T-helper 1 cell treated with Interleukin-12 subunit alpha and Interleukin-12 subunit beta and Interleukin-4 antibody, amounts not matched to agents 30 ng/mL and 1 ng/mL, for 36 hours (primary cell): Measurements from ENCODE around the gene OLFM2. TPM values are rescaled to one million over a fixed set of nuclear protein-coding genes. Genes with fewer than 3 reads are reported as not detected.
"Not testable (repeated sequence)": the region's sequence is repeated elsewhere in the genome, so short reads cannot be mapped to it uniquely, and the experiment has no call there.

Experiments used
- intact Hi-C: fragments of 100-400 bp; cut with micrococcal nuclease; formaldehyde crosslinking; loops from one replicate; pipeline ENCODE4 v1.15.1; 2024
- total RNA-seq: library from RNA; stranded (reverse); gene quantifications from 2 replicates; pipeline ENCODE4 v1.2.3, GENCODE V29; 2022

The OLFM2 gene
- total RNA-seq, 1 donor from 2014 or later = 11.0 TPM

DNA sequence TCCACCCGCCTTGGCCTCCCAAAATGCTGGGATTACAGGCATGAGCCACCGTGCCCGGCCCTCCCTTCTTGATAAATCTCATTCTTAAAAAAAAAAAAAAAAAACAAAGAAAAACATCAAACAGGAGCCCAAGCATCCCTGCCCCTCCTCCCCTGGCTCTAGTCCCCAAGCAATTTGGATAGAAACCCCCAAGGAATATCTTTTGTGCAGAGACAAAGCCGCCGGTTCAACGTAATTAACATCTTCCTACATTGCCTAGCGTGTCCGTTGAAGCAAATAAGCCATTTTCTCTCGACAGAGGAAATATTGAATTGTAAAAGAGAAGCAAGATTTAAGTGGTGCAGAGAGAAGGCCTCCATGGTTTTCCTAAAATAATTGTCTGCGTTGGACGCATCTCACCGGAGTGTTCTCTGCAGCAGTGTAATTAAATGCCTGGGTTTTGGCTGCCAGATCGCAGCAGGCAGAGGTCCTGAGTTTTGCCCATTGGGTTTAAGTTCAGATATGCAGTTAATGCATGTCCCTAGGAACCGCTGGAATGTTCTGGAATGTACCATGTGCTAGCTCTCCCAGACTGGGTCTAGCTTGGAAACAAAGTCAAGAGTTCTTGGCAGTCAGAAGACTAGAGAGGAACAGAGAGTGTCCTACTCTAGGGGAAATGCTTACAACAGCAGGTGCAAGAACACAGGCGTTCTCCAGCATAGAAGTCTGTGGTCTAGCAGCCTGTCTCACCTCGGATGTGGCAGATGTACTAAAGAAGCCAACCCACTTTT is 70.4 kb downstream of the OLFM2 start:
- intact Hi-C loops = loop anchor here (1.0 to 2.0 kb wide), 2 partner anchors 8 to 13 kb away; no protein-coding TSS in a partner anchor

DNA sequence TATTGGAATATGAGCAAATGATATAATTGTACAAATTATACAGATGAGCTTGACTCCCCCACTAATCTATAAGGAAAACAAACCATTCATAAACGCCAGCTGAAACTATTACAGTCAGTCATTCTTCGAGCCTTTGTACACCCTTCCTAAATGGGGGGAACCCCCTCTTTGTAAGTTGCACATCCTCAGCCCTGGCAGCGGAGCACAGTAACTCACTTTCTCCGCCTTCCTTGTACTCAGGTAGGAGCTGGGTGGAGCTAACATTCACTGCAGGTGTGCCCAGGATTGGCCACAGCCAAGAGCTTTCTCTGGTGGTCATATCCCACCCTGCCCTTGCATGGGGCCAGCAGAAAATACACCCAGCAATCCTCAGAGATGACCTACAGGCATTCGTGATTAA is 72.6 kb downstream of the OLFM2 start:
- intact Hi-C loops = no loop called here

GRCh38 chr19:9862938-9863337 is 73.4 kb downstream of the OLFM2 start:
- intact Hi-C loops = no loop called here

- intact Hi-C loops = no loop called here
These were observed 74.8 kb downstream of the OLFM2 start for GRCh38 chr19:9861503-9861902.

DNA sequence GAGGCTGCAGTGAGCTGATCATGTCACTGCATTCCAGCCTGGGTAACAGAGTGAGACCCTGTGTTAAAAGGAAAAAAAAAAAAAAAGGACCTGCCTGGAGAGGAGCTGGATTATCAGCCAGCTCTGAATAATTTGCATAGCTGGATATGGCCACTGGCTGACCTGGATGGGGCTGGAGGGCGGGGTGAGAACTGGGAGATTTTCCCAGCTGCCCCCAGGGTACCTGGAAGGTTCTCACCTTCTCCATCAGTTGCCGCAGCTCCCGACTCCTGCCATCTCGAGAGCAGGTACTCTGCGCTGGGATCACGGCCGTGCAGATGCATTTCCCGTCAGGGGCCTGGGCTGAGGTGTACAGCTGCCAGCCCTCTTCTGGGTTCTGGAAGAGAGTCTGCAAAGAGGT is 75.9 kb downstream of the OLFM2 start:
- intact Hi-C loops = no loop called here

DNA sequence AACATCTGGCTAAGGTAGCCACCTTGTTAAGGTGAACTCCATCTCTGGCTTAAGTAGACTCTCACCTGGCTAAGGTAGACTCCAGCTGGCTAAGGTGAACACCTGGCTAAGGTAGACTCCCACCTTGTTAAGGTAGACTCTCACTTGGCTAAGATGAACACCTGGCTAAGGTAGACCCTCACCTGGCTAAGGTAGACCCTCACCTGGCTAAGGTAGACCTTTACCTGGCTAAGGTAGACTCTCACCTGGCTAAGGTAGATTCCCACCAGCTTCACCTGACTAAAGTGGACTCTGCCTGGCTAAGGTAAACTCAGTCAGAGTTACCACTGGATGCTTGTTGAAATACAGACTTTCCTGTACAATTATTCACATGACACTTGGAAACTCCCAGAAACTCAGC is 77.5 kb downstream of the OLFM2 start:
- intact Hi-C loops = loop anchor here (1.0 to 10.0 kb wide), 4 partner anchors 8 to 166 kb away; partner anchors contain the start of gene PIN1

DNA sequence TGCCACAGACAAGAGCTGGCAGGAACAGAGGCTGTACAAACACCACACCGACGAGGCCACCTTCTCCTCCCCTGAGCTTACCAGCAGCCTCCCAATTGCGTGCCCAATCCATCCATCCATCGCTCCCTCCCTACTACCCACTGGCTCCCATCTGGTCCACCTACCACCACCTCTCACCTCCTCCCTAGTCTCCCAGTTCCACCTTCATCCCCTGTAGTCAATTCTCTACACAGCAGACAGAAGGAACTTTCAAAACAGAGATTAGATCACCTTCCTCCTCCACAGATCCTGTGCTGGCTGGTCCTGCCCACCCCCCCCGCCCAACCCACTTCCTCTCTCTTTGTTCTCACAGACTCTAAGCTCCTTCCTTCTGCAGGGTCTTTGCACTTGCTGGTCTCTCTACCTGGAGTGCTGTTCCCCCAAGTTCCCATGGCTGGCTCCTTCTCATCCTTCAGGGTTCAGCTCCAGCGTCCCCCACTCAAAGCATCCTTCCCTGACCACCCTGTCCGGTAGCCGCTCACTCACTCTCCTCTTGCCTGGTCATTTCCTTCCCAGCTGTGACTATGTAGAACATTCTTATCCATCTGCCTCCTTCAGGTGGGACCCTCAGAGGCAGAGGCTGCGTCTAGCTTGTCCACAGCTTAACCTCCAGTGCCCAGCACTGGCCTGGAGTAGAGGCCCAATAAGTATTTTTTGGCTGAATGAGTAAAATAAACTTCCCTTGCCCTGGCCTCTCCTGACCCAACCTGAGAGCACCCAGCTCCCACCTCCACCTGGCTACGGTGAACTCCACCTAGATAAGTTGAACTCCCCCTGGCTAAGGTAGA is 78.2 kb downstream of the OLFM2 start:
- intact Hi-C loops = loop anchor here (1.0 to 10.0 kb wide), 4 partner anchors 8 to 167 kb away; partner anchors contain the start of gene PIN1

- intact Hi-C loops = loop anchor here (10.0 kb wide), 1 partner anchor 168 kb away; no protein-coding TSS in a partner anchor
These were observed 79.1 kb downstream of the OLFM2 start for GRCh38 chr19:9857076-9857721.

DNA sequence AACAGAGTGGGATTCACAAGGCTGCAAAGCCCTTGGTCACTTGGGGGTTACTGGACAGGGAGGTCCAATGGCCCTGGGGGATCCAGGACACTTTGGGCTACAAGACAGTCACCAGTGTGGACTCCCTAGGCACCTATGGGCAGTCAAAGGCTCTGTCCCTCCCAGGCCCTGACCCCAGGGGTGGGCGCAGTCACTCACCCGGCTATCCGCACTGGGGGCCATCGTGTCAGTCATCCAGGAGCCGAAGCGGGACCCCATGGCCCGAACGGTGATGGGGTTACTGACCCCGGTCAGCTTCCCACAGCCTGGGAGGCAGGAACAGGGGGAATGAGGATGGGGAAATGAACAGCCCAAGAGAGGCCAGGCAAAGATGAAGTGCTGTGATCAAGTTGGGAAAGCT is 79.7 kb downstream of the OLFM2 start:
- intact Hi-C loops = loop anchor here (10.0 kb wide), 1 partner anchor 168 kb away; no protein-coding TSS in a partner anchor

DNA sequence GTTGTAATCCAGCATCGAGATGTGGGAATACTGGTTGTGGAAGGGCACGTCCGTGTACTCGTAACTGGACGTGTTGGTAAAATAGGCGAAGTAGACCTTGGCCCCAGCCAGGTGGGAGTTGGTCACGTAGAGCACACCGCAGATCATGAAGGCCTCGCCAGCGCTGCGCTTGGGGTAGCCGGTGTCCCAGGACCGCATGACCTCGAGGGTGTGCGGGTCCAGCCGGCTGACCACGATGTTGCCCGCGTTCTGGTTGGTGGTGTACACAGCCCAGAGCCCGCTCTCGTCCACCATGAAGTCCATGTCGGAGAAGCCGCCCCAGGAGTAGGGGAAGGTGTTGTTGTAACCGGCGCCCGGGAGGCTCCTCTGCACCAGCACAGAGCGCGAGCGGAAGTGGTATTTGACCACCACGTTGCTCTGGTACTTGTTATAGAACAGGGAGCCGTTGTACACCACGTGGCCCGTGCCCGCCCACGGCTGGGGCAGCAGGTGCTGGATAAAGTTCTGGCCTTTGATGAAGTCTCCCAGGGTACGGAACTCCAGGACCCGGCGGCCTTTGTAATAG is 82.0 kb downstream of the OLFM2 start:
- intact Hi-C loops = loop anchor here (10.0 kb wide), 1 partner anchor 170 kb away; no protein-coding TSS in a partner anchor

- intact Hi-C loops = loop anchor here (10.0 kb wide), 1 partner anchor 174 kb away; no protein-coding TSS in a partner anchor
These were observed 85.9 kb downstream of the OLFM2 start for GRCh38 chr19:9850235-9850959.

- intact Hi-C loops = loop anchor here (10.0 kb wide), 1 partner anchor 175 kb away; no protein-coding TSS in a partner anchor
These were observed 86.5 kb downstream of the OLFM2 start for GRCh38 chr19:9849791-9850190.

- intact Hi-C loops = loop anchor here (1.0 kb wide), 2 partner anchors 66 to 152 kb away; no protein-coding TSS in a partner anchor
These were observed 87.6 kb downstream of the OLFM2 start for GRCh38 chr19:9848762-9849161.

DNA sequence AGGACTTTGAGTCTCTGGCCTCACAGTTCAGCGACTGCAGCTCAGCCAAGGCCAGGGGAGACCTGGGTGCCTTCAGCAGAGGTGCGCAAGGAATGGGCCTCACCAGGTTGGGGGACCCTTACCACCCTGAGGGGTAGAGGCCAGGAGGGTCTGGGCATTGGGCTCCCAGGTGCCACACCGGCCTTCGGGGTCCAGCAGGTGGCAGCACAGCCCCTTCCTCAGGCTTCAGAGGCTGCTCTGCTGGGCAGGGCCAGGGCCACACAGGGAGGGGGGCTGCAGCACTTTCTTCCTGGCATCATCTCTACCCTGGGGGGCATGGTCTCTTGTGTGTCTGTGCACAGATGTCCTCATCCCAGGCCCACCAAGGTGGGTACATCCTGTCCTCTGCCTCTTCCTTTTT is 88.3 kb downstream of the OLFM2 start:
- intact Hi-C loops = loop anchor here (1.0 kb wide), 2 partner anchors 66 to 152 kb away; no protein-coding TSS in a partner anchor

- intact Hi-C loops = no loop called here
These were observed 89.1 kb downstream of the OLFM2 start for GRCh38 chr19:9847087-9847671.

DNA sequence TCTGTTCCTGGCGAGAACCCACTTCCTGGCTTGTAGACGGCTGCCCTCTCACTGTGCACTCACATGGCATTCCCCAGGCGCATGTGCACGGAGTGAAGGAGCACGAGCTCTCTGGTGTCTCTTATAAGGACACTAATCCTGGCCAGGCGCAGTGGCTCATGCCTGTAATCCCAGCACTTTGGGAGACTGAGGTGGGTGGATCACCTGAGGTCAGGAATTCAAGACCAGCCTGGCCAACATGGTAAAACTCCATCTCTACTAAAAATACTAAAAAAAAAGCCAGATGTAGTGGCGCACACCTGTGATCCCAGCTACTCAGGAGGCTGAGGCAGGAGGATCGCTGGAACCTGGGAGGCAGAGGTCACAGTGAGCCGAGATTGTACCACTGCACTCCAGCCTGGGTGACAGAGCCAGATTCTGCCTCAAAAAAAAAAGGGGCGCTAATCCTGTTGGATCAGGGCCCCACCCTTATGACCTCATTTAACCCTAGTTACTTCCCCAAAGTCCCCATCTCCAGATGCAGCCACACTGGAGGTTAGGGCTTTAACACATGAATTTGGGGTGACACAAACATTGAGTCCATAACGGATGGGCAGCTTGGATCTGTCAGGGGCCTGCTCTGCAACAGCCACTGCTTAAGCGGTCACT is 92.6 kb downstream of the OLFM2 start:
- intact Hi-C loops = not testable (repeated sequence)

DNA sequence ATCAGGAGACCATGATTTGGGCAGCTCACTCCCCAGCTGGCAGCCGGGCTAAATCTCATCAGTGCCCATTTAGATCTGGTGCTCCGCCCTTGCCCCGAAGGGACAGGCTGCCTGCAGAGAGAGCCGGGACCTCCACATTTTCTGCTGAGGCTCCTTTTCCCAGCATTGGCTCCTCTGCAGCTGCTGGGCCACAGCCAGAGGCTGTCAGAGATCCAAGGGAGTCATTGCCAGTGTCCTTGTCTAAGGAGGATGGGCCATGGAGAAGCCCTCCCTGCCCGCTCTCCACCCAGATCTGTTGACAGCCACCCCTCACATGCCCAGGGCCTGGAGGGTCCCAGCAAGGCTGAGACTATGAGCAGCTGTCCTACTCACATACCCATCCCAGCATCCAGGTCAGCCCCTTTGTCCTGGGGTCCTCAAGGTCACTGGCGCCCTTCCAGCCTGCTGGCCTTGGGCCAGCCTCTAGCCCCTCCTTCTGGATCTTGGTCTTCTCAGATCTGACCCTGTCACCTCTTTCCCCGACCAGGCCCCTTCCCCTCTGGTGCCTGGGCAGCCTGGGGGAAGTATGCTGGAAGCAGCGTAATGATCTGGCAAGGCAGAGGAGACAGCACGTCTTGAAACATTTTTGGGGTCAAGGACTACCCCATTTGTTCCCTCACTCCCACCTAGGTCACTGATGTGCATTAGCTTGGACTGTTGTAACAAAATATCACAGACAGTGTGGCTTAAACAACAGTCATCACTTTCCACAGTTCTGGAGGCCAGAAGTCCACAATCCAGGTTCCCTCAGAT is 93.3 kb downstream of the OLFM2 start:
- intact Hi-C loops = no loop called here

DNA sequence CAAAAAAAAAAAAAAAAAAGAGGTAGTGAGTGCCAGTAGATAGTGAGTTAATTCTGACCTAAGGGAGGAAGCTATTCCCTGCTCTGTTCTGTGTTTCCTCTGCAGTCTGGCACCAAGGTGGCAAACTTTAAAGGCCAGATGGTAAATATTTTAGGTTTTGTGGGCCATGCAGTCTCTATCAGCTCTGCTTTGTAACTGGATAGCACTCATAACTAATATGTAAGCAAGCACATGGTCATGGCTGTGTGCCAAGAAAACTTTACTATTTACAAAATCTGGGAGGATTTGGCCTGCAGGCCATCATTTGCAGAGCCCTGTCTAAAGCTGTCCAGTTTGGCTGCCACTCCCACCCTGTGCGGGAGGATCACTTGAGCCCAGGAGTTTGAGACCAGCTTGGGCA is 96.9 kb downstream of the OLFM2 start:
- intact Hi-C loops = loop anchor here (5.0 to 10.0 kb wide), 2 partner anchors 265 to 1007 kb away; partner anchors contain the start of genes ANGPTL6, MBD3L1, PPAN and ZNF558
